ENCODE measurements around the gene NCOR1. TPM values are rescaled to one million over a fixed set of nuclear protein-coding genes. Genes with fewer than 3 reads are reported as not detected.

The NCOR1 gene
- total and polyA plus RNA-seq, 2 experiments from 2014 or later: 102 to 132 TPM

DNA sequence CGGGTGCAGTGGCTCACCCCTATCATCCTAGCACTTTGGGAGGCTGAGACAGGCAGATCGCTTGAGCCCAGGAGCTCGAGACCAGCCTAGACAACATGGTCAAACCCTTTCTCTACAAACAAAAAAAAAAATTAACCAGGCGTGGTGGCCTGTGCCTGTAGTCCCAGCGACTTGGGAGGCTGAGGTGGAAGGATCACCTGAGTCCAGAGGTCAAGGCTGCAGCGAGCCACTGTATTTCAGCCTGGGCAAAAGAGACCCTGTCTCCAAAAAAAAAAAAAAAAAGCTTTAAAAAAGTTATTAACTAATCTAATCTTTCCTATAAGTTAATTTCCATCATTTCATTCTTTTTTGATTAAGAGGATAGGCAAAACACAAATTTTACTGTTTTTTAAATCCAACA, 2.5 kb downstream of the NCOR1 start (continued):
- TF ChIP-seq, protein P1, sequence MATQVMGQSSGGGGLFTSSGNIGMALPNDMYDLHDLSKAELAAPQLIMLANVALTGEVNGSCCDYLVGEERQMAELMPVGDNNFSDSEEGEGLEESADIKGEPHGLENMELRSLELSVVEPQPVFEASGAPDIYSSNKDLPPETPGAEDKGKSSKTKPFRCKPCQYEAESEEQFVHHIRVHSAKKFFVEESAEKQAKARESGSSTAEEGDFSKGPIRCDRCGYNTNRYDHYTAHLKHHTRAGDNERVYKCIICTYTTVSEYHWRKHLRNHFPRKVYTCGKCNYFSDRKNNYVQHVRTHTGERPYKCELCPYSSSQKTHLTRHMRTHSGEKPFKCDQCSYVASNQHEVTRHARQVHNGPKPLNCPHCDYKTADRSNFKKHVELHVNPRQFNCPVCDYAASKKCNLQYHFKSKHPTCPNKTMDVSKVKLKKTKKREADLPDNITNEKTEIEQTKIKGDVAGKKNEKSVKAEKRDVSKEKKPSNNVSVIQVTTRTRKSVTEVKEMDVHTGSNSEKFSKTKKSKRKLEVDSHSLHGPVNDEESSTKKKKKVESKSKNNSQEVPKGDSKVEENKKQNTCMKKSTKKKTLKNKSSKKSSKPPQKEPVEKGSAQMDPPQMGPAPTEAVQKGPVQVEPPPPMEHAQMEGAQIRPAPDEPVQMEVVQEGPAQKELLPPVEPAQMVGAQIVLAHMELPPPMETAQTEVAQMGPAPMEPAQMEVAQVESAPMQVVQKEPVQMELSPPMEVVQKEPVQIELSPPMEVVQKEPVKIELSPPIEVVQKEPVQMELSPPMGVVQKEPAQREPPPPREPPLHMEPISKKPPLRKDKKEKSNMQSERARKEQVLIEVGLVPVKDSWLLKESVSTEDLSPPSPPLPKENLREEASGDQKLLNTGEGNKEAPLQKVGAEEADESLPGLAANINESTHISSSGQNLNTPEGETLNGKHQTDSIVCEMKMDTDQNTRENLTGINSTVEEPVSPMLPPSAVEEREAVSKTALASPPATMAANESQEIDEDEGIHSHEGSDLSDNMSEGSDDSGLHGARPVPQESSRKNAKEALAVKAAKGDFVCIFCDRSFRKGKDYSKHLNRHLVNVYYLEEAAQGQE (IDR thresholded peaks at IDR 0.05; ENCODE audit: unreplicated experiment): no peak
- no peak for TF ChIP-seq POLR2AphosphoS5 (IDR thresholded peaks at IDR 0.05; ENCODE audit: low read depth)

DNA sequence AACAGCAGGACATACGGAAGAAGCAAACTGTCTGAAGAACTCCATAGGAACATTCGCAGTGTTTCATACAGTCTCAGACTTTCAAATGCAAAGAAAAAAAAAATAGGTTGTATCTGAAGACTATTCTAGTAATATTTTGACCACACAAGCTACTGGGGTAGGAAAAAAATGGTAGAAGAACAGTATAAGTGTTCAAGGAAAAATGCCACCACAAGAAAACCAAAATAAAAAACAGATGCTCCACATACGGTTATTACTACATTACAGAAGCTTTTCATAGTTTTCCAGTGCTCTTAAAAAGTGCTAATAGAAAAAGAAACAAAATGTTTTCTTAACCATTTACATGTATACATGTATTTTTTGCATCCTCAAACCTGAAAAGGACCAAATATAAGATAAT, 3.7 kb downstream of the NCOR1 start:
- Mint-ChIP-seq H3K36me3 (ENCODE audit: low read depth) (no peaks in the 10 kb centered on the region), H3K9me3 (no peaks in the 10 kb centered on the region), H3K4me1 (peaks cover 11% of the 10 kb centered on the region), H3K4me3 (no peak overlapping the region), H3K27me3 (ENCODE audit: insufficient read depth, low read depth, poor library complexity) (no peaks in the 10 kb centered on the region), H3K27ac (no peak overlapping the region)
- H3F3A ChIP-seq (replicated peaks; ENCODE audit: low read depth): peaks cover 9% of the 10 kb centered on the region; the same call in 1 of the 2 replicates
- H4K20me1 ChIP-seq (replicated peaks; ENCODE audit: insufficient read depth): peaks cover 29% of the 10 kb centered on the region
- peaks cover 11% of the 10 kb centered on the region for H3K4me1 ChIP-seq (ENCODE audit: insufficient read depth)
- no peak overlapping the region for H3K4me2 ChIP-seq
- ATAC-seq: no peak
- peaks cover 87% of the 10 kb centered on the region for H3K79me2 ChIP-seq (replicated peaks; ENCODE audit: insufficient read depth)
- no peak for DNase-seq (ENCODE audit: low spot score)
- H3K27me3 ChIP-seq (ENCODE audit: insufficient read depth): no peaks in the 10 kb centered on the region
- H2AFZ ChIP-seq: no peak overlapping the region
- H3K27ac ChIP-seq (ENCODE audit: low read depth): no peak overlapping the region
- H3K9me2 ChIP-seq (ENCODE audit: insufficient read depth): no peaks in the 10 kb centered on the region
- H3K4me3 ChIP-seq: no peak overlapping the region
- H3K36me3 ChIP-seq (ENCODE audit: insufficient read depth): no peaks in the 10 kb centered on the region
- TF ChIP-seq ZNF114 (CRISPR knock-in tag; IDR thresholded peaks at IDR 0.05) (no peak), EZH2 (IDR thresholded peaks at IDR 0.05; ENCODE audit: low read depth, unreplicated experiment) (no peak), EZH2phosphoT487 (IDR thresholded peaks at IDR 0.05; ENCODE audit: unreplicated experiment) (no peak), JUNB (IDR thresholded peaks at IDR 0.05; ENCODE audit: unreplicated experiment) (no peak), STAT1 (IDR thresholded peaks at IDR 0.05; ENCODE audit: unreplicated experiment) (no peak), NANOG (IDR thresholded peaks at IDR 0.05; ENCODE audit: borderline replicate concordance) (no peak), ZNF331 (CRISPR knock-in tag; IDR thresholded peaks at IDR 0.05; ENCODE audit: low read depth) (no peak), CREB1 (CRISPR knock-in tag; IDR thresholded peaks at IDR 0.05; ENCODE audit: low read depth) (no peak)
- TF ChIP-seq, protein P2, sequence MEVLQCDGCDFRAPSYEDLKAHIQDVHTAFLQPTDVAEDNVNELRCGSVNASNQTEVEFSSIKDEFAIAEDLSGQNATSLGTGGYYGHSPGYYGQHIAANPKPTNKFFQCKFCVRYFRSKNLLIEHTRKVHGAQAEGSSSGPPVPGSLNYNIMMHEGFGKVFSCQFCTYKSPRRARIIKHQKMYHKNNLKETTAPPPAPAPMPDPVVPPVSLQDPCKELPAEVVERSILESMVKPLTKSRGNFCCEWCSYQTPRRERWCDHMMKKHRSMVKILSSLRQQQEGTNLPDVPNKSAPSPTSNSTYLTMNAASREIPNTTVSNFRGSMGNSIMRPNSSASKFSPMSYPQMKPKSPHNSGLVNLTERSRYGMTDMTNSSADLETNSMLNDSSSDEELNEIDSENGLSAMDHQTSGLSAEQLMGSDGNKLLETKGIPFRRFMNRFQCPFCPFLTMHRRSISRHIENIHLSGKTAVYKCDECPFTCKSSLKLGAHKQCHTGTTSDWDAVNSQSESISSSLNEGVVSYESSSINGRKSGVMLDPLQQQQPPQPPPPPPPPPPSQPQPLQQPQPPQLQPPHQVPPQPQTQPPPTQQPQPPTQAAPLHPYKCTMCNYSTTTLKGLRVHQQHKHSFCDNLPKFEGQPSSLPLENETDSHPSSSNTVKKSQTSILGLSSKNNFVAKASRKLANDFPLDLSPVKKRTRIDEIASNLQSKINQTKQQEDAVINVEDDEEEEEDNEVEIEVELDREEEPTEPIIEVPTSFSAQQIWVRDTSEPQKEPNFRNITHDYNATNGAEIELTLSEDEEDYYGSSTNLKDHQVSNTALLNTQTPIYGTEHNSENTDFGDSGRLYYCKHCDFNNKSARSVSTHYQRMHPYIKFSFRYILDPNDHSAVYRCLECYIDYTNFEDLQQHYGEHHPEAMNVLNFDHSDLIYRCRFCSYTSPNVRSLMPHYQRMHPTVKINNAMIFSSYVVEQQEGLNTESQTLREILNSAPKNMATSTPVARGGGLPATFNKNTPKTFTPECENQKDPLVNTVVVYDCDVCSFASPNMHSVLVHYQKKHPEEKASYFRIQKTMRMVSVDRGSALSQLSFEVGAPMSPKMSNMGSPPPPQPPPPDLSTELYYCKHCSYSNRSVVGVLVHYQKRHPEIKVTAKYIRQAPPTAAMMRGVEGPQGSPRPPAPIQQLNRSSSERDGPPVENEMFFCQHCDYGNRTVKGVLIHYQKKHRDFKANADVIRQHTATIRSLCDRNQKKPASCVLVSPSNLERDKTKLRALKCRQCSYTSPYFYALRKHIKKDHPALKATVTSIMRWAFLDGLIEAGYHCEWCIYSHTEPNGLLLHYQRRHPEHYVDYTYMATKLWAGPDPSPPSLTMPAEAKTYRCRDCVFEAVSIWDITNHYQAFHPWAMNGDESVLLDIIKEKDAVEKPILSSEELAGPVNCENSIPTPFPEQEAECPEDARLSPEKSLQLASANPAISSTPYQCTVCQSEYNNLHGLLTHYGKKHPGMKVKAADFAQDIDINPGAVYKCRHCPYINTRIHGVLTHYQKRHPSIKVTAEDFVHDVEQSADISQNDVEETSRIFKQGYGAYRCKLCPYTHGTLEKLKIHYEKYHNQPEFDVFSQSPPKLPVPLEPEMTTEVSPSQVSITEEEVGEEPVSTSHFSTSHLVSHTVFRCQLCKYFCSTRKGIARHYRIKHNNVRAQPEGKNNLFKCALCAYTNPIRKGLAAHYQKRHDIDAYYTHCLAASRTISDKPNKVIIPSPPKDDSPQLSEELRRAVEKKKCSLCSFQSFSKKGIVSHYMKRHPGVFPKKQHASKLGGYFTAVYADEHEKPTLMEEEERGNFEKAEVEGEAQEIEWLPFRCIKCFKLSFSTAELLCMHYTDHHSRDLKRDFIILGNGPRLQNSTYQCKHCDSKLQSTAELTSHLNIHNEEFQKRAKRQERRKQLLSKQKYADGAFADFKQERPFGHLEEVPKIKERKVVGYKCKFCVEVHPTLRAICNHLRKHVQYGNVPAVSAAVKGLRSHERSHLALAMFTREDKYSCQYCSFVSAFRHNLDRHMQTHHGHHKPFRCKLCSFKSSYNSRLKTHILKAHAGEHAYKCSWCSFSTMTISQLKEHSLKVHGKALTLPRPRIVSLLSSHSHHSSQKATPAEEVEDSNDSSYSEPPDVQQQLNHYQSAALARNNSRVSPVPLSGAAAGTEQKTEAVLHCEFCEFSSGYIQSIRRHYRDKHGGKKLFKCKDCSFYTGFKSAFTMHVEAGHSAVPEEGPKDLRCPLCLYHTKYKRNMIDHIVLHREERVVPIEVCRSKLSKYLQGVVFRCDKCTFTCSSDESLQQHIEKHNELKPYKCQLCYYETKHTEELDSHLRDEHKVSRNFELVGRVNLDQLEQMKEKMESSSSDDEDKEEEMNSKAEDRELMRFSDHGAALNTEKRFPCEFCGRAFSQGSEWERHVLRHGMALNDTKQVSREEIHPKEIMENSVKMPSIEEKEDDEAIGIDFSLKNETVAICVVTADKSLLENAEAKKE (CRISPR knock-in tag; IDR thresholded peaks at IDR 0.05): no peak
- TF ChIP-seq, protein P1 (IDR thresholded peaks at IDR 0.05; ENCODE audit: unreplicated experiment): no peak
- TF ChIP-seq, protein P3, sequence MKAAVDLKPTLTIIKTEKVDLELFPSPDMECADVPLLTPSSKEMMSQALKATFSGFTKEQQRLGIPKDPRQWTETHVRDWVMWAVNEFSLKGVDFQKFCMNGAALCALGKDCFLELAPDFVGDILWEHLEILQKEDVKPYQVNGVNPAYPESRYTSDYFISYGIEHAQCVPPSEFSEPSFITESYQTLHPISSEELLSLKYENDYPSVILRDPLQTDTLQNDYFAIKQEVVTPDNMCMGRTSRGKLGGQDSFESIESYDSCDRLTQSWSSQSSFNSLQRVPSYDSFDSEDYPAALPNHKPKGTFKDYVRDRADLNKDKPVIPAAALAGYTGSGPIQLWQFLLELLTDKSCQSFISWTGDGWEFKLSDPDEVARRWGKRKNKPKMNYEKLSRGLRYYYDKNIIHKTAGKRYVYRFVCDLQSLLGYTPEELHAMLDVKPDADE (IDR thresholded peaks at IDR 0.05): no peak

Data from GM23338 (cell line).